ENCODE results near the gene EXOSC1.

GRCh38 chr10:97483921-97484320 lies 38.1 kb upstream of the EXOSC1 start:
- no peak for TF ChIP-seq CTCF (conservative IDR thresholded peaks at IDR 0.05)
- no peak for TF ChIP-seq EZH2 (IDR thresholded peaks at IDR 0.05; ENCODE audit: low read depth)

All from PC-9 (cell line).